Measurements from ENCODE around the gene ANKRD13C.

ANKRD13C gene, protein sequence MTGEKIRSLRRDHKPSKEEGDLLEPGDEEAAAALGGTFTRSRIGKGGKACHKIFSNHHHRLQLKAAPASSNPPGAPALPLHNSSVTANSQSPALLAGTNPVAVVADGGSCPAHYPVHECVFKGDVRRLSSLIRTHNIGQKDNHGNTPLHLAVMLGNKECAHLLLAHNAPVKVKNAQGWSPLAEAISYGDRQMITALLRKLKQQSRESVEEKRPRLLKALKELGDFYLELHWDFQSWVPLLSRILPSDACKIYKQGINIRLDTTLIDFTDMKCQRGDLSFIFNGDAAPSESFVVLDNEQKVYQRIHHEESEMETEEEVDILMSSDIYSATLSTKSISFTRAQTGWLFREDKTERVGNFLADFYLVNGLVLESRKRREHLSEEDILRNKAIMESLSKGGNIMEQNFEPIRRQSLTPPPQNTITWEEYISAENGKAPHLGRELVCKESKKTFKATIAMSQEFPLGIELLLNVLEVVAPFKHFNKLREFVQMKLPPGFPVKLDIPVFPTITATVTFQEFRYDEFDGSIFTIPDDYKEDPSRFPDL

GRCh38 chr1:70354332-70355110 is at the start of gene ANKRD13C:
Gene ANKRD13C, minus strand, starts transcription at chr1:70354722. Its CDS starts 314 bp downstream, at chr1:70354408.
- Mint-ChIP-seq H3K27me3 (no peaks in the 10 kb centered on the region), H3K4me1 (peaks cover 26% of the 10 kb centered on the region), H3K27ac (peak within 1 kb of the TSS; percentile 99), H3K4me3 (peak within 1 kb of the TSS; percentile 99), H3K9me3 (no peaks in the 10 kb centered on the region), H3K36me3 (no peaks in the 10 kb centered on the region)
- DNase-seq (ENCODE audit: low spot score in 2 of 2) = peak; percentile 87 to 89
- peak; percentile 87 for ATAC-seq (ENCODE audit: low read depth)

DNA sequence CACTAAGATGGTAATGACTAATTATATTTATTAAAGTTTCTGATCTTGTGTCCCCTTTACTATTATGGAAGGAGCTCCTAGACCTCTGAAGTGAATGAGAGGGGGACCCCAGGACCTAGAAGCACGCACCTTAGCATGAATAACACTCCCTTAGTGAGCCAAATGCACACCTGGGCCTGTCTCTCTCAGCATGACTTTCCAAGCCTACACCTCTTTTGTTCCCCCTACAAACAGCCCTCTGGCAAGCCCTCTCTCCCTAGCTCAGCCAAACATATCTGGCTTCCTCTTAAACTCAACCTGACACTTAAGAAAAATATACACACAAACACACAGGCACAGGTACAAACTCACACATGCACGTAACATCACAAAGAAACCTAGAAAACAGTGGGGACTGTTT is 49.2 kb upstream of the ANKRD13C start:
- Mint-ChIP-seq H3K4me3 (no peak overlapping the region), H3K36me3 (no peaks in the 10 kb centered on the region), H3K27me3 (peaks cover 4% of the 10 kb centered on the region), H3K27ac (no peak overlapping the region), H3K9me3 (no peaks in the 10 kb centered on the region), H3K4me1 (no peaks in the 10 kb centered on the region)
- no peak for DNase-seq (ENCODE audit: low spot score in 2 of 2)
- no peak for ATAC-seq (ENCODE audit: low read depth)

- no peaks in the 10 kb centered on the region for H3K4me1 Mint-ChIP-seq
- ATAC-seq (ENCODE audit: low read depth) = peak; percentile 57
- H3K27me3 Mint-ChIP-seq = peaks cover 4% of the 10 kb centered on the region
- H3K4me3 Mint-ChIP-seq = no peak overlapping the region
- H3K27ac Mint-ChIP-seq = no peak overlapping the region
- no peak for DNase-seq (ENCODE audit: low spot score in 2 of 2)
- H3K36me3 Mint-ChIP-seq = no peaks in the 10 kb centered on the region
- H3K9me3 Mint-ChIP-seq = no peaks in the 10 kb centered on the region
Measured at GRCh38 chr1:70401974-70402373, 47.5 kb upstream of the ANKRD13C start.

DNA sequence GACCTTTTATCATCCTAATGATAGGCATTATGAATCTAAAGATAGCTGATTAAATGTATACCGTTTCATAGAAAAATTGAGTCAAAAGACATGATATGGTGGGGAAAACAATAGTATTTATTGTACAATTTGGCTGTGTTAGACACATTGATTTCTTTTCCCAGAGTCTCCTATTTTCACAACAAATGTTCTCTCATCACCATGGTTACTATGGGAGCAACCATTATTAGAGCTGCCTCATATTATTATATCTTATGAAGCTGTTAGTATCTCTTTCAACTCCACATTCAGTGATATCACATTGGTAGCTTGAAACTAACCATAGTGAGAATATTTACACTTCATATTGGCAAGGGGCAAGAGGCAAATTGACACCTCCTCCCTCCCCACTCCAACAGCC is 45.8 kb upstream of the ANKRD13C start:
- Mint-ChIP-seq H3K4me3 (no peak overlapping the region), H3K36me3 (no peaks in the 10 kb centered on the region), H3K27ac (no peak overlapping the region), H3K9me3 (no peaks in the 10 kb centered on the region), H3K27me3 (peaks cover 4% of the 10 kb centered on the region), H3K4me1 (peaks cover 3% of the 10 kb centered on the region)
- ATAC-seq (ENCODE audit: low read depth) = no peak
- DNase-seq (ENCODE audit: low spot score in 2 of 2) = no peak

GRCh38 chr1:70397013-70397412 is 42.5 kb upstream of the ANKRD13C start:
- Mint-ChIP-seq H3K4me3 (no peak overlapping the region), H3K27me3 (peaks cover 7% of the 10 kb centered on the region), H3K27ac (no peak overlapping the region), H3K4me1 (peaks cover 3% of the 10 kb centered on the region), H3K36me3 (no peaks in the 10 kb centered on the region), H3K9me3 (no peaks in the 10 kb centered on the region)
- DNase-seq (ENCODE audit: low spot score in 2 of 2) (no peak), ATAC-seq (ENCODE audit: low read depth) (no peak)

GRCh38 chr1:70396607-70397006 is 42.1 kb upstream of the ANKRD13C start:
- H3K27me3 Mint-ChIP-seq = peaks cover 7% of the 10 kb centered on the region
- peaks cover 3% of the 10 kb centered on the region for H3K4me1 Mint-ChIP-seq
- no peak overlapping the region for H3K4me3 Mint-ChIP-seq
- no peaks in the 10 kb centered on the region for H3K9me3 Mint-ChIP-seq
- no peak for ATAC-seq (ENCODE audit: low read depth)
- DNase-seq (ENCODE audit: low spot score in 2 of 2) = no peak
- H3K36me3 Mint-ChIP-seq = no peaks in the 10 kb centered on the region
- no peak overlapping the region for H3K27ac Mint-ChIP-seq

DNA sequence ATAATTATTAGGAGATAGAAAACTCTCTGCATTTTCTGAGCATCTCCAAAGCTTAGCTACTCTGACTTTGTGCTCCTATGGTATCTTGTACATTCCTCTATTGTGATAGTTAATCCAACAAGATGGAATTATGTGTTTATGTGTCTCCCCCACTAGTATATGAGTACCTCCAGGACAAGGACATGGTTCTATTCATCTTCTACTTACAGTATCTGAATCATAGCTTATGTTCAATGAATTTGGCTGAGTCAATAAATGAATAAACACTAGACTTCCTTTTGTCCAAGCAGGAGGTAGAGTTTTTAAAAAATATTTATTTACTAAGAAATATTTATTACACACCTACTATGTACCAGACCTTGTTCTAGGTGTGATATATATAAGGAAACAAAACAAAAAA is 38.1 kb upstream of the ANKRD13C start:
- Mint-ChIP-seq H3K27ac (no peak overlapping the region), H3K27me3 (peaks cover 10% of the 10 kb centered on the region), H3K9me3 (no peaks in the 10 kb centered on the region), H3K36me3 (no peaks in the 10 kb centered on the region), H3K4me1 (peaks cover 3% of the 10 kb centered on the region), H3K4me3 (no peak overlapping the region)
- no peak for ATAC-seq (ENCODE audit: low read depth)
- DNase-seq (ENCODE audit: low spot score in 2 of 2) = no peak

GRCh38 chr1:70387507-70387906 is 33.0 kb upstream of the ANKRD13C start:
- peaks cover 3% of the 10 kb centered on the region for H3K4me1 Mint-ChIP-seq
- no peak overlapping the region for H3K27ac Mint-ChIP-seq
- no peak overlapping the region for H3K4me3 Mint-ChIP-seq
- ATAC-seq (ENCODE audit: low read depth) = no peak
- DNase-seq (ENCODE audit: low spot score in 2 of 2) = no peak
- peaks cover 4% of the 10 kb centered on the region for H3K27me3 Mint-ChIP-seq
- peaks cover 1% of the 10 kb centered on the region for H3K9me3 Mint-ChIP-seq
- no peaks in the 10 kb centered on the region for H3K36me3 Mint-ChIP-seq

DNA sequence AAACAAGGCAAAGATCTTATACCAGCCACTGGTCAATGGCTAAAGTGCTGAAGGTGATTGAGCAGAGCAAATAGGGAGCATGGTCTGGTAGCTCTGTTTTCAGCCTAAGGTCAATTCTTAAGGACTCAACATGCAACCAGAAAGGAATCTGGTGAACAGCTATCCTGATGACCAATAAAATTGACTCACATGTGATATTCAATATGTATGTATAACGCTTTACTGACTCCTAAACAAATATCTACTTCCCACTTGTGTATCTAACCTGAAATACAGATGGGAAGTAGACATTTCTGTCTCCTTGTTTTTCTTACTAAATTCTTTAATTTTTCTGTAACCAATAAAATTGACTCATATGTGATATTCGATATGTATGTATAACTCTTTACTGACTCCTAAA is 31.6 kb upstream of the ANKRD13C start:
- Mint-ChIP-seq H3K4me3 (no peak overlapping the region), H3K27me3 (peaks cover 5% of the 10 kb centered on the region), H3K27ac (no peak overlapping the region), H3K36me3 (no peaks in the 10 kb centered on the region), H3K4me1 (peaks cover 3% of the 10 kb centered on the region), H3K9me3 (peaks cover 1% of the 10 kb centered on the region)
- DNase-seq (ENCODE audit: low spot score in 2 of 2) (no peak), ATAC-seq (ENCODE audit: low read depth) (no peak)

DNA sequence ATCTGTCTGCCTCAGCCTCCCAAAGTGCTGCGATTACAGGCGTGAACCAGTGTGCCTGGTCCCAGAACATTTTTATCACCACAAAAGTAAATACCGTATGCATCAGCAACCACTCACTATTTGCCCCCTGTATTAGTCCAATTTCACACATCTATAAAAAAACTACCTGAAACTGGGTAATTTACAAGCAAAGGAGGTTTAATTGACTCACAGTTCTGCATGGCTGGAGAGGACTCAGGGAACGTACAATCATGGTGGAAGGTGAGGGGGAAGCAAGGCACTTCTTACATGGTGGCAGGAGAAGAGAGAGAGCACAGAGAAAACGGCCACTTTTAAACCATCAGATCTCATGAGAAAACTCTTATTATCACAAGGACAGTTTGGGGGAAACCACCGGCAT is 31.0 kb upstream of the ANKRD13C start:
- H3K27ac Mint-ChIP-seq = no peak overlapping the region
- DNase-seq (ENCODE audit: low spot score in 2 of 2) = no peak
- H3K4me1 Mint-ChIP-seq = peaks cover 3% of the 10 kb centered on the region
- H3K9me3 Mint-ChIP-seq = peaks cover 1% of the 10 kb centered on the region
- ATAC-seq (ENCODE audit: low read depth) = no peak
- H3K4me3 Mint-ChIP-seq = no peak overlapping the region
- H3K36me3 Mint-ChIP-seq = no peaks in the 10 kb centered on the region
- H3K27me3 Mint-ChIP-seq = peaks cover 5% of the 10 kb centered on the region

GRCh38 chr1:70384542-70384941 is 30.0 kb upstream of the ANKRD13C start:
- H3K4me3 Mint-ChIP-seq = no peak overlapping the region
- DNase-seq (ENCODE audit: low spot score in 2 of 2) = no peak
- H3K4me1 Mint-ChIP-seq = peaks cover 3% of the 10 kb centered on the region
- H3K27me3 Mint-ChIP-seq = peaks cover 4% of the 10 kb centered on the region
- H3K9me3 Mint-ChIP-seq = peaks cover 1% of the 10 kb centered on the region
- no peak for ATAC-seq (ENCODE audit: low read depth)
- no peaks in the 10 kb centered on the region for H3K36me3 Mint-ChIP-seq
- no peak overlapping the region for H3K27ac Mint-ChIP-seq

- H3K4me3 Mint-ChIP-seq = no peak overlapping the region
- DNase-seq (ENCODE audit: low spot score in 2 of 2) = no peak
- no peak overlapping the region for H3K27ac Mint-ChIP-seq
- H3K9me3 Mint-ChIP-seq = peaks cover 1% of the 10 kb centered on the region
- peaks cover 3% of the 10 kb centered on the region for H3K4me1 Mint-ChIP-seq
- H3K36me3 Mint-ChIP-seq = no peaks in the 10 kb centered on the region
- no peak for ATAC-seq (ENCODE audit: low read depth)
- H3K27me3 Mint-ChIP-seq = peaks cover 1% of the 10 kb centered on the region
Measured at GRCh38 chr1:70383483-70383882, 29.0 kb upstream of the ANKRD13C start.

GRCh38 chr1:70382682-70383081 is 28.2 kb upstream of the ANKRD13C start:
- Mint-ChIP-seq H3K27ac (no peak overlapping the region), H3K36me3 (no peaks in the 10 kb centered on the region), H3K27me3 (peaks cover 1% of the 10 kb centered on the region), H3K4me3 (no peak overlapping the region), H3K4me1 (peaks cover 3% of the 10 kb centered on the region), H3K9me3 (peaks cover 1% of the 10 kb centered on the region)
- ATAC-seq (ENCODE audit: low read depth) (peak; percentile 42), DNase-seq (ENCODE audit: low spot score in 2 of 2) (peak in 1 of 2 donors; percentile 1)

DNA sequence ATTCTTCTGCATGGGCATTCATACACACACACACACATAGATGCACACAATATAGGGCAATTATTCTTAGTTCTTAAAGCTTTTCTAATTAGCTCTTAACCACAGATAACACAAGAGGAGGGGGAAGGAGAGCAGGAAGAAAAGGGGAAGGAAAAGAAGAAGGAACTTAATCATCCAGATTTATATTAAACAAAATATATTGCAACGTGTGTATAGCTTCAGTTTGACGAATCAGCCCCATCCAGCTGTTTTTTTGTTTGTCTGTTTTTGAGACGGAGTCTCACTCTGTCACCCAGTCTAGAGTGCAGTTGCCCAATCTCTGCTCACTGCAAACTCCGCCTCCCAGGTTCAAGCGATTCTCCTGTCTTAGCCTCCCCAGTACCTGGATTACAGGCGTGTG is 21.7 kb upstream of the ANKRD13C start:
- no peaks in the 10 kb centered on the region for H3K4me1 Mint-ChIP-seq
- no peaks in the 10 kb centered on the region for H3K27me3 Mint-ChIP-seq
- no peaks in the 10 kb centered on the region for H3K36me3 Mint-ChIP-seq
- no peak overlapping the region for H3K27ac Mint-ChIP-seq
- no peak for DNase-seq (ENCODE audit: low spot score in 2 of 2)
- no peaks in the 10 kb centered on the region for H3K9me3 Mint-ChIP-seq
- H3K4me3 Mint-ChIP-seq = no peak overlapping the region
- ATAC-seq (ENCODE audit: low read depth) = no peak

All from memory B cell (primary cell).